ENCODE data around the gene MT1F. TPM values are rescaled to one million over a fixed set of nuclear protein-coding genes. Genes with fewer than 3 reads are reported as not detected.
"Not testable (repeated sequence)": the region's sequence is repeated elsewhere in the genome, so short reads cannot be mapped to it uniquely, and the experiment has no call there.

The MT1F gene
- total and polyA plus RNA-seq, 2 donors from 2014 or later = 53.3 to 312 TPM

GRCh38 chr16:56664506-56664905 lies 6.7 kb downstream of the MT1F start:
- peaks cover 0 to 10% (median 0%) of the 10 kb centered on the region in 3 donors for H3K4me1 ChIP-seq (ENCODE audit: control insufficient read depth in 2 of 3, insufficient read depth in 2 of 3, low read depth in 1 of 3, low read length in 3 of 3)
- no peak overlapping the region for H3K4me3 ChIP-seq (ENCODE audit: low read length in 3 of 3)
- FAIRE-seq (no peak), DNase-seq (no peak)
- H3K27ac ChIP-seq (ENCODE audit: low read depth in 2 of 2, low read length in 2 of 2) = no peak overlapping the region
- H3K36me3 ChIP-seq (ENCODE audit: control insufficient read depth in 2 of 3, insufficient read depth in 3 of 3, low read length in 3 of 3) = no peaks in the 10 kb centered on the region
- TF ChIP-seq CTCF (IDR thresholded peaks at IDR 0.05; ENCODE audit: borderline replicate concordance, extremely low read depth, insufficient read depth) = no peak
- no peaks in the 10 kb centered on the region for H3K9me3 ChIP-seq (ENCODE audit: control insufficient read depth in 2 of 3, insufficient read depth in 1 of 3, low read length in 3 of 3)
- no peak overlapping the region for H3K9ac ChIP-seq (ENCODE audit: low read length in 3 of 3)
- peaks cover 58% of the 10 kb centered on the region for H3K27me3 ChIP-seq (ENCODE audit: control insufficient read depth, insufficient read depth, low read length)
- intact Hi-C loops (cut with DNase I) = no loop called here

- peak overlapping the region in 2 of 3 donors; percentile 25 to 76 for H3K4me3 ChIP-seq (ENCODE audit: low read length in 3 of 3)
- H3K36me3 ChIP-seq (ENCODE audit: control insufficient read depth in 2 of 3, insufficient read depth in 3 of 3, low read length in 3 of 3); H3K9me3 ChIP-seq (ENCODE audit: control insufficient read depth in 2 of 3, insufficient read depth in 1 of 3, low read length in 3 of 3); H3K27ac ChIP-seq (ENCODE audit: low read depth in 2 of 2, low read length in 2 of 2); H3K9ac ChIP-seq (ENCODE audit: low read length in 3 of 3); DNase-seq; intact Hi-C loops (cut with DNase I); FAIRE-seq: not testable (repeated sequence)
- peaks cover 0 to 10% (median 0%) of the 10 kb centered on the region in 3 donors for H3K4me1 ChIP-seq (ENCODE audit: control insufficient read depth in 2 of 3, insufficient read depth in 2 of 3, low read depth in 1 of 3, low read length in 3 of 3)
- peaks cover 63% of the 10 kb centered on the region for H3K27me3 ChIP-seq (ENCODE audit: control insufficient read depth, insufficient read depth, low read length)
Observed at GRCh38 chr16:56665286-56666261, 7.8 kb downstream of the MT1F start.

- intact Hi-C loops (cut with DNase I) = no loop called here
- peak in 4 of 5 donors; percentile 48 to 84 (median 57) for DNase-seq
- Histone ChIP-seq H3K4me3 (ENCODE audit: low read length in 3 of 3) (peak within 1 kb of the TSS; percentile 16 to 76 (median 73)), H3K9ac (ENCODE audit: low read length in 3 of 3) (peak within 1 kb of the TSS in 2 of 3 donors; percentile 12 to 51), H3K4me1 (ENCODE audit: control insufficient read depth in 2 of 3, insufficient read depth in 2 of 3, low read depth in 1 of 3, low read length in 3 of 3) (peaks cover 0 to 10% (median 0%) of the 10 kb centered on the region in 3 donors), H3K36me3 (ENCODE audit: control insufficient read depth in 2 of 3, insufficient read depth in 3 of 3, low read length in 3 of 3) (no peaks in the 10 kb centered on the region), H3K27me3 (ENCODE audit: control insufficient read depth, insufficient read depth, low read length) (peaks cover 64% of the 10 kb centered on the region), H3K9me3 (ENCODE audit: control insufficient read depth in 2 of 3, insufficient read depth in 1 of 3, low read length in 3 of 3) (no peaks in the 10 kb centered on the region), H3K27ac (ENCODE audit: low read depth in 2 of 2, low read length in 2 of 2) (peak within 1 kb of the TSS; percentile 36 to 60)
- TF ChIP-seq CTCF (IDR thresholded peaks at IDR 0.05; ENCODE audit: borderline replicate concordance, extremely low read depth, insufficient read depth) = no peak
- no peak for FAIRE-seq
Observed at GRCh38 chr16:56667581-56668571, 10.1 kb downstream of the MT1F start, which contains the start of gene MT1G. MT1G (minus strand) TSS chr16:56668065; CDS start chr16:56667993, 72 bp downstream.
